AG10803 (cell line): ENCODE results near the gene INCENP.

ENCODE experiments used
- DNase-seq: peaks from one replicate; pipeline ENCODE4 v3.0.0; 2010; ENCODE audit warnings: low read depth
- H3K4me3 ChIP-seq: 2 replicates; pipeline ENCODE4 v1.5.1; 2011; ENCODE audit warnings: mild to moderate bottlenecking, low read length, control low read depth
- TF ChIP-seq, protein P1 (sequence below): conservative IDR thresholded peaks from 2 replicates; pipeline ENCODE4 v1.5.1; 2011; ENCODE audit warnings: mild to moderate bottlenecking, low read length, control low read depth, inconsistent platforms

INCENP gene

DNA sequence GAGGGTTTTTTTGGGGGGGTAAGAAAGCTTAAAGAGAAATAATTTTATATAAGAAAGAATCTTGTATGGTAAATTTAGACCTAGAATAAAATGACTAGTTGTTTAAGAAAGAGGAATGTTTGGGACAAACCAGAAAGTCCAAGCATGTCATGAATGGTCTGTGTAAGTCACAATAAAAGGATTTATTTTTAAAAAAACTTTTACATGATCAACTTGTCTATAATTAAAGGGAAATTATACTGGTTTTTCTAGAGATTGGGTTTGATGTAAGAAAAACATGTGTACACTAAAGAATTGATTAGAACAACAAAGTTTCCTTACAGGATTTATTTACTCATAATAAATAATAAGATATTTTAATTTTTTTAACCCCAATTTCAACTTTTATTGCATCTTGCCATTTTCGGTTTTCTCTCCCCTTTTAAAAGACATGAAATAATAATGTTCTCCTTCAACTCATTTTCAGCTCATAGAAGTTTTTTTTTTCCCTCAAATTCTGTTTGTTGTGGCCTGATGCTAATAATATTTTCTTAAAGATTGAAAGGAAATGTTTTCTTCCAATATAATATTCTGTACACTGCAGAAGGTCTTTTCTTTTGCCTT, 35.4 kb upstream of the INCENP start:
- DNase-seq, result no peak
- TF ChIP-seq, protein P1, sequence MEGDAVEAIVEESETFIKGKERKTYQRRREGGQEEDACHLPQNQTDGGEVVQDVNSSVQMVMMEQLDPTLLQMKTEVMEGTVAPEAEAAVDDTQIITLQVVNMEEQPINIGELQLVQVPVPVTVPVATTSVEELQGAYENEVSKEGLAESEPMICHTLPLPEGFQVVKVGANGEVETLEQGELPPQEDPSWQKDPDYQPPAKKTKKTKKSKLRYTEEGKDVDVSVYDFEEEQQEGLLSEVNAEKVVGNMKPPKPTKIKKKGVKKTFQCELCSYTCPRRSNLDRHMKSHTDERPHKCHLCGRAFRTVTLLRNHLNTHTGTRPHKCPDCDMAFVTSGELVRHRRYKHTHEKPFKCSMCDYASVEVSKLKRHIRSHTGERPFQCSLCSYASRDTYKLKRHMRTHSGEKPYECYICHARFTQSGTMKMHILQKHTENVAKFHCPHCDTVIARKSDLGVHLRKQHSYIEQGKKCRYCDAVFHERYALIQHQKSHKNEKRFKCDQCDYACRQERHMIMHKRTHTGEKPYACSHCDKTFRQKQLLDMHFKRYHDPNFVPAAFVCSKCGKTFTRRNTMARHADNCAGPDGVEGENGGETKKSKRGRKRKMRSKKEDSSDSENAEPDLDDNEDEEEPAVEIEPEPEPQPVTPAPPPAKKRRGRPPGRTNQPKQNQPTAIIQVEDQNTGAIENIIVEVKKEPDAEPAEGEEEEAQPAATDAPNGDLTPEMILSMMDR, result no peak

DNA sequence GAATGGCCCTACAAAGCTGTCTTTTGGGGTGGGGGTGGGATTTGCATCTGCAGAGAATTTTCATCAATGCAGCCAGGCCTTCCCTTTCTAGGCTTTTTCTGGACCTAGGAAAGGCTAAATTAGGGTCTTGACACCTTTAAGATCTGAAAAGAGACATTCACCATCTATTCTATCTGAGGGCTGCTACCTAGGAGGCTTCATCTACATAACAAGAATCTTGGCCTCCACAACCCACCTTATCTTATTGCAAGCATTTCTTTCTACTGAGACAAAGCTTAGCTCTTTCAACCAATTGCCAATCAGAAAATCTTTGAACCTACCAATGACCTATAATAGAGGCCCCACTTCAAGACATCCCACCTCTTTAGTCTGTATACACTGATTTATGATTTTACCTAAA, 20.7 kb upstream of the INCENP start:
- TF ChIP-seq, protein P1, result no peak
- no peak overlapping the region for H3K4me3 ChIP-seq
- no peak for DNase-seq

More for the DNA sequence above, 35.4 kb upstream of the INCENP start:
- no peak overlapping the region for H3K4me3 ChIP-seq

DNA sequence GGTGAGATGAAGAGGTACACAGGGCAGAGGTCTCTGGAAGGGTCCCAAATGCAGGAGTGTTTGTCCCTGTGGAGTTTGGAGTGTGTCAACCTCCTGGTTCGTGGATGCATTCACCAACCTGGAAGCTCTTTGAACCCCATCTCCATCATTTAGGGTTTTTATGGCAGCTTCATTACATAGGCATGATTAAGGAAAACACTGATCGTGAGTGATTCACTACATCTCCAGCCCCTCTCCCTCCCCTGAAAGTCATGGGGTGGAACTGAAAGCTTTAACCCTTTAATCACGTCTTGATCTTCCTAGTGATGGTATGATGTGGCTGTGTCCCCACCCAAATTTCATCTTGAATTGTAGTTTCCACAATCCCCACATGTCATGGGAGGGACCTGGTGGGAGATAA, 19.8 kb upstream of the INCENP start:
- no peak for DNase-seq
- TF ChIP-seq, protein P1, result no peak
- H3K4me3 ChIP-seq, result no peak overlapping the region

DNA sequence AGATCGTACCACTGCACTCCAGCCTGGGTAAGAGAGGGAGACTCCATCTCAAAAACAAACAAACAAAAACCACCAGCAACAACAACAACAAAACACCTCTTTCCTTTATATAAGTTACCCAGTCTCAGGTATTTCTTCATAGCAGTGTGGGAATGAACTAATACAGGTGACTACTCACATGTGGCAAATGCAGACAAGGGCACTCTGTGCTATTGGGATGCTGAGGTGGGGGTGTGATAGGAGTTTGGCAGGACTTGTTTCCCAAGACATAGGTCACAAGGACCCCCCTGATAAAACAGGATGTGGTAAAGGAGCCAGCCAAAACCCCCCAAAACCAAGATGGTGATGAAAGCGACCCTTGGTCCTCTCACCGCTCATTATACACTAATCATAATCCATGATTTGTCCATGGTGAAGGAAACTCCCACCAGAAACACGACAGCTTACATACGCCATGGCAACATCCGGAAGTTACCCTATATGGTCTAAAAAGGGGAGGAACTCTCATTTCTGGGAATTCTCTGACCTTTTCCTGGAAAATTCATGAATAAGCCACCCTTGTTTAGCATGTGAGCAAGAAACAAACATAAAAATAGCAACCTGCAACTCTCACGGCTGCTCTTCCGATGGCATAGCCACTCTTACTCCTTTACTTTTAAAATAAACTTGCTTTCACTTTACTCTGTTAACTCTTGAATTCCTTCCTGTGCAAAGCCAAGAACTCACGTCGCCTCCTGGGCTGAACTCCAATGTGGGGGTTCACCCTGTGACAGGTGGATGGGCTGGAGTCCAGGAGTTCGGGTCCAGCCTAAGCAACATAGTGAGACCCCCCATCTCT, 18.8 kb upstream of the INCENP start:
- TF ChIP-seq, protein P1, result no peak
- peak overlapping the region; percentile 46 for H3K4me3 ChIP-seq
- DNase-seq, result peak; percentile 86

DNA sequence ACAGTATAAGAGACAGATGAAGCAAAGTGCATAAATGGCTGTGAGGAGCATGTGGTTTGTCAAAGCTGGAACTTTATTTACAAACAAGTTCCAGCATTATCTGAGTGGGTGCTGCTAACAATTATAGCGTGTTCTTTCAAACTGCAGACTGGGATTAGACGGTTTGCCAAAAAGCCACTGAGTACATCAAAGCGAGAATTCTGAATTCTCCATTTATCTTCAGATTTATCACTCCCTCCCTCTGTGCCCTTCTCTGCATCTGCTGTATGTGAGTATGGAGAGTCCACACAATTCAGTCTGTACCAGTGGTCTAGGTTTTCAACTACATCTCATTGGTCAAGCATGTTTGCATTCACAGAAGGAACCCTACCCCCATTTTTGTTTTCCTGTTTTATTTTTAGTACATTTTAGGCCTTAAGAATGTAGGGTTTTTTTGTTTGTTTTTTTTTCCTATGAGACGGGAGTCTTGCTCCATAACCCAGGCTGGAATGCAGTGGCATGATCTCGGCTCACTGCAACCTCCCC, 18.1 kb upstream of the INCENP start:
- TF ChIP-seq, protein P1, result no peak
- peak overlapping the region; percentile 46 for H3K4me3 ChIP-seq
- peak; percentile 77 for DNase-seq

DNA sequence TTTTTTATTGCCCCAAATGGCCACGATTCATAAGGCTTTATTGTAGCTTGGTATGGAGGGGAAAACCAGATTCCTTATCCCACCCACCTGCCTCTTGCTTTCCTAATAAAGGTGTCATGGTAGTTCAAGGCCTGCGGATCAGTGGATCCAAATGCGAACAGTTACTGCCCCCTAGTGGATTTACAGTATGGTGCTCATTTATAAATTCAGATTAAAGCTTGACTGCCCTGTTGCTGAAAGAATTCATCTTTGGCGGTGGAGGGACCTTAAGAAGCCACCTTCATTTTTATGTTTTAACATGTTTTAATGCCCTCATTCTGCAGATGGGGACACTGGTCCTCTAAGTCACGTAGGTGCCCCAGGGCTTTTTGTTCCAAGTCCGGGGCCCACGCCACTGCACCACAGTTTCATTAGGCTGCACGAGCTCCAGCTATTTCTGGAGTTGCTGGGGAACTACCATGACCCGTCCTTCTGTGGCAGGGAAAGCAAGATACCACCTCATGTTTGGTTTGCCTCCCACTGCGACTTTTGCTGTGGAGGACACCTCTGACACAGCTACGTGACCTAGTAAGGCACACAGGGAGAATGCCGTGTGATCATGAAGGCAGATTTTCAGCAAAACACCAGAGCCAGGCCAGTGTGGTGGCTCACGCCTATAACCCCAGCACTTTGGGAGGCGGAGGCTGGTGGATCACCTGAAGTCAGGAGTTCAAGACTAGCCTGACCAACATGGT, 15.6 kb upstream of the INCENP start:
- no peak overlapping the region for H3K4me3 ChIP-seq
- TF ChIP-seq, protein P1, result peak; percentile 82
- peak; percentile 72 for DNase-seq
